ENCODE results near the gene SIPA1.

- no peak for TF ChIP-seq CTCF (conservative IDR thresholded peaks at IDR 0.05; ENCODE audit: low read length)
- no peak for TF ChIP-seq EZH2phosphoT487 (IDR thresholded peaks at IDR 0.05; ENCODE audit: borderline replicate concordance, low read depth, low read length)
Measured at GRCh38 chr11:65641297-65642013, 3.6 kb downstream of the SIPA1 start.
